ENCODE results near the gene RBM7.

Gene RBM7

DNA sequence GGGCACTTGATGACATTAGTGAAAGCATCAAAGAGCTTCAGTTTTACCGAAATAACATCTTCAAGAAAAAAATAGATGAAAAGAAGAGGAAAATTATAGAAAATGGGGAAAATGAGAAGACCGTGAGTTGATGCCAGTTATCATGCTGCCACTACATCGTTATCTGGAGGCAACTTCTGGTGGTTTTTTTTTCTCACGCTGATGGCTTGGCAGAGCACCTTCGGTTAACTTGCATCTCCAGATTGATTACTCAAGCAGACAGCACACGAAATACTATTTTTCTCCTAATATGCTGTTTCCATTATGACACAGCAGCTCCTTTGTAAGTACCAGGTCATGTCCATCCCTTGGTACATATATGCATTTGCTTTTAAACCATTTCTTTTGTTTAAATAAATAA lies 49.4 kb downstream of the RBM7 start:
- FAIRE-seq = no peak

DNA sequence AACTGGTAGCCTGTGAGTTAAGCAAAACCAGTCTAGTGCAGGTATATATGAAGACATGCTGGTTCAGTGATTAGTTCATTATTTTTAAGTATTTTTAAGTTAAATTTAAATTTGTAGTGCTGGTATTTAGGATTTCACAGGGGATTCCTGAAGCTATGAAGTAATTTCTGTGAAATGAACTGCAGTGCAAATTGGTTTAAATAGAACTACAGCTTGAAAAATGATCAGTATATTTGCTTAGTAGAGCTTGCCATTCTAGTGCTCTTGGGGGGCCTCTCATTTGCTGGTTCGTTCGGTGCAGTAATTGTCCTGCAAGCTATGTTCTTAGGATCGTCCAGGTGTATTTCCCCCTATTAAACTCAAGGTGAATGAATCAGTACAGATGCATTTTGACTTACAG lies 51.9 kb downstream of the RBM7 start:
- FAIRE-seq = no peak
